Stimulated activated naive B cell treated with anti-CD40 and anti-IgM and Interleukin-4, amounts not matched to agents 10 μg/mL and 1 μg/mL and 100 μg/mL, for 72 hours (primary cell): ENCODE measurements around the gene SEL1L2.

ENCODE experiments used
- ATAC-seq, 2 donors: fragments of 150-1000 bp; cut with Tn5 transposase; replicated peaks; 2 replicates each; pipeline ENCODE4 v1.10.0; 2021; ENCODE audit warnings: moderate library complexity in 1 of 2
- DNase-seq: peaks from one replicate; pipeline ENCODE4 v3.0.0; 2021
- H3K27ac Mint-ChIP-seq: one replicate; pipeline ENCODE4 v1.8.0; 2022; ENCODE audit warnings: mild to moderate bottlenecking, mixed read lengths
- H3K27me3 Mint-ChIP-seq, 2 donors: one replicate each; pipeline ENCODE4 v1.8.0; 2022; ENCODE audit warnings: mixed read lengths in 2 of 2
- H3K36me3 Mint-ChIP-seq, 2 donors: one replicate each; pipeline ENCODE4 v1.8.0; 2022; ENCODE audit warnings: mixed read lengths in 2 of 2, mild to moderate bottlenecking in 1 of 2
- H3K4me1 Mint-ChIP-seq, 2 donors: one replicate each; pipeline ENCODE4 v1.8.0; 2022; ENCODE audit warnings: mixed read lengths in 2 of 2, mild to moderate bottlenecking in 1 of 2
- H3K4me3 Mint-ChIP-seq, 2 donors: one replicate each; pipeline ENCODE4 v1.8.0; 2022; ENCODE audit warnings: mild to moderate bottlenecking in 2 of 2, mixed read lengths in 2 of 2, moderate library complexity in 1 of 2
- H3K9me3 Mint-ChIP-seq, 2 donors: one replicate each; pipeline ENCODE4 v1.8.0; 2022; ENCODE audit warnings: mixed read lengths in 2 of 2, mild to moderate bottlenecking in 1 of 2

SEL1L2 gene

DNA sequence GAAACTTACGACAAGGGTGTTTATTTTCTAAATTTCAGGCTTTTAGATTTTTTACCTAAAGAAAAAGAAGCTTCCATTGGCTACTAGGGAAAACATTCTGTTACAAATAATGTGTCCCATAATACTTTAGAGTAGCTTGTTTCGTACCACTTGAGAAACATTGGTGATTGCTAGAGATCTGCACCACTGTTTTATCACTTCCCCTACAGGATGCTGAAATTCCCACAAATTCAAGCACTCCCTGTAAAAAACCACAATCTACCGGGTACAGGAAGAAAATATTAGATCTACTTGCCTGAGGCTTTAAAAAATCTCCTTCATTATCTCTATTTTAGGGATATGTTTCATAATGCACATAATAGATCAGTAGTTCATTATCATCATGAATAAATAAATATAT lies 29.9 kb downstream of the SEL1L2 start:
- peaks cover 0 to 6% of the 10 kb centered on the region in 2 donors for H3K9me3 Mint-ChIP-seq
- H3K27ac Mint-ChIP-seq: no peak overlapping the region
- no peaks in the 10 kb centered on the region for H3K4me1 Mint-ChIP-seq
- no peaks in the 10 kb centered on the region for H3K27me3 Mint-ChIP-seq
- ATAC-seq: no peak
- no peak for DNase-seq
- H3K4me3 Mint-ChIP-seq: no peak overlapping the region
- no peaks in the 10 kb centered on the region for H3K36me3 Mint-ChIP-seq

DNA sequence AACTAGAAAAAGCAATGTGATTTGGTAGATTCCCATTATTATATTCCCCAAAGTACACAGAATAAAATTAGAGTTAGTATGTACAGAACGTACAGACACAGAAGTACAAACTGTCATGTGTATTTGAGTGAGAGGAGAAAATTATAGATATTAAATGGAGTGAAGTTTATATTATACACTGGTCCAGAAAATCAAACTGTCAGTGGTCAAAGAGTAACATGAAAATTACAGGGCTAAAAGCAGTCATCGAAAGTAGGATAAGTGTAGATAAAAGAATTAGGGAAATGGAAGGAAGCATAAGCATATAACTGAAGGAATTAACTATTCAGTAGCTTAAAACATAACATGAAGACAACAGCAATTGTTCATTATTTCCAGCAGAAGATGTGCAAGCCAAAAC lies 30.3 kb downstream of the SEL1L2 start:
- no peaks in the 10 kb centered on the region for H3K4me1 Mint-ChIP-seq
- H3K27me3 Mint-ChIP-seq: no peaks in the 10 kb centered on the region
- no peak overlapping the region for H3K27ac Mint-ChIP-seq

GRCh38 chr20:13953227-13953626 lies 37.2 kb downstream of the SEL1L2 start:
- no peaks in the 10 kb centered on the region for H3K27me3 Mint-ChIP-seq
- no peak overlapping the region for H3K4me3 Mint-ChIP-seq
- H3K9me3 Mint-ChIP-seq: peaks cover 4 to 5% of the 10 kb centered on the region in 2 donors
- no peaks in the 10 kb centered on the region for H3K36me3 Mint-ChIP-seq
- ATAC-seq (no peak), DNase-seq (no peak)
- no peak overlapping the region for H3K27ac Mint-ChIP-seq
- H3K4me1 Mint-ChIP-seq: no peaks in the 10 kb centered on the region

More for the DNA sequence above, 30.3 kb downstream of the SEL1L2 start:
- no peak overlapping the region for H3K4me3 Mint-ChIP-seq
- no peak for DNase-seq
- H3K9me3 Mint-ChIP-seq: peaks cover 2 to 6% of the 10 kb centered on the region in 2 donors
- H3K36me3 Mint-ChIP-seq: no peaks in the 10 kb centered on the region
- ATAC-seq: no peak

- no peaks in the 10 kb centered on the region for H3K36me3 Mint-ChIP-seq
Observed at GRCh38 chr20:13947719-13948118, 42.7 kb downstream of the SEL1L2 start.

GRCh38 chr20:13941031-13941430 lies 49.4 kb downstream of the SEL1L2 start:
- ATAC-seq (no peak), DNase-seq (no peak)
- Mint-ChIP-seq H3K4me1 (no peaks in the 10 kb centered on the region), H3K4me3 (no peak overlapping the region), H3K27me3 (peaks cover 0 to 4% of the 10 kb centered on the region in 2 donors), H3K36me3 (no peaks in the 10 kb centered on the region), H3K9me3 (peaks cover 0 to 7% of the 10 kb centered on the region in 2 donors), H3K27ac (no peak overlapping the region)

More at GRCh38 chr20:13947719-13948118, 42.7 kb downstream of the SEL1L2 start:
- Mint-ChIP-seq H3K4me1 (no peaks in the 10 kb centered on the region), H3K27me3 (peaks cover 0 to 4% of the 10 kb centered on the region in 2 donors), H3K9me3 (peaks cover 4% of the 10 kb centered on the region in 2 donors), H3K4me3 (no peak overlapping the region), H3K27ac (no peak overlapping the region)
- no peak for ATAC-seq
- no peak for DNase-seq

GRCh38 chr20:13936781-13937576 lies 53.4 kb downstream of the SEL1L2 start:
- H3K4me3 Mint-ChIP-seq: no peak overlapping the region
- H3K4me1 Mint-ChIP-seq: no peaks in the 10 kb centered on the region
- DNase-seq (no peak), ATAC-seq (no peak)
- no peaks in the 10 kb centered on the region for H3K27me3 Mint-ChIP-seq
- no peak overlapping the region for H3K27ac Mint-ChIP-seq
- no peaks in the 10 kb centered on the region for H3K36me3 Mint-ChIP-seq
- H3K9me3 Mint-ChIP-seq: peaks cover 0 to 7% of the 10 kb centered on the region in 2 donors

GRCh38 chr20:13934992-13935894 lies 55.2 kb downstream of the SEL1L2 start:
- ATAC-seq (no peak), DNase-seq (no peak)
- no peak overlapping the region for H3K4me3 Mint-ChIP-seq
- no peak overlapping the region for H3K27ac Mint-ChIP-seq
- no peaks in the 10 kb centered on the region for H3K36me3 Mint-ChIP-seq
- peaks cover 0 to 7% of the 10 kb centered on the region in 2 donors for H3K9me3 Mint-ChIP-seq
- no peaks in the 10 kb centered on the region for H3K4me1 Mint-ChIP-seq
- H3K27me3 Mint-ChIP-seq: no peaks in the 10 kb centered on the region

- H3K27me3 Mint-ChIP-seq: no peaks in the 10 kb centered on the region
- H3K9me3 Mint-ChIP-seq: no peaks in the 10 kb centered on the region
- ATAC-seq: no peak
Observed at GRCh38 chr20:13930281-13930680, 60.1 kb downstream of the SEL1L2 start.

GRCh38 chr20:13929836-13930235 lies 60.6 kb downstream of the SEL1L2 start:
- no peaks in the 10 kb centered on the region for H3K27me3 Mint-ChIP-seq
- no peak overlapping the region for H3K4me3 Mint-ChIP-seq
- H3K4me1 Mint-ChIP-seq: no peaks in the 10 kb centered on the region
- ATAC-seq: no peak
- no peaks in the 10 kb centered on the region for H3K36me3 Mint-ChIP-seq
- no peak for DNase-seq
- H3K9me3 Mint-ChIP-seq: no peaks in the 10 kb centered on the region
- no peak overlapping the region for H3K27ac Mint-ChIP-seq

More at GRCh38 chr20:13930281-13930680, 60.1 kb downstream of the SEL1L2 start:
- Mint-ChIP-seq H3K4me3 (no peak overlapping the region), H3K27ac (no peak overlapping the region), H3K36me3 (no peaks in the 10 kb centered on the region), H3K4me1 (no peaks in the 10 kb centered on the region)
- DNase-seq: no peak

DNA sequence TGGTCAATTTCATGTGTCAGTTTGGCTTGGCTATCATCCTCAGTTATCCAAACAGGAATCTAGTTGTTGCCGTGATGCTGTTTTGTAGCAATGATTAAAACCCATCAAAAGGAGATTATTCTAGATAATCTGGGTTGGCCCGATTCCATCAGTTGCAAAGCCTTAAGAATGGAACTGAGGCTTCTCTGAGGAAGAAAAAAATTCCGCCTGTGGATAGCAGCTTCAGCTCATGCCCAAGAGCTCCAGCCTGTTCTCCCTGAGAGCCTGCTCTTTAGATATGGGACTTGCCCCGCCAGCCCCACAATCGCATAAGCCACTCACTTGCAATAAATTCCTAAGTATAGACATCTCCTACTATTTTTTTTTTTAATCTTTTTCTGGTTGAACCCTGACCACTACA lies 61.5 kb downstream of the SEL1L2 start:
- no peaks in the 10 kb centered on the region for H3K27me3 Mint-ChIP-seq
- H3K4me3 Mint-ChIP-seq: no peak overlapping the region
- ATAC-seq (no peak), DNase-seq (no peak)
- no peaks in the 10 kb centered on the region for H3K36me3 Mint-ChIP-seq
- no peaks in the 10 kb centered on the region for H3K9me3 Mint-ChIP-seq
- no peak overlapping the region for H3K27ac Mint-ChIP-seq
- H3K4me1 Mint-ChIP-seq: no peaks in the 10 kb centered on the region

DNA sequence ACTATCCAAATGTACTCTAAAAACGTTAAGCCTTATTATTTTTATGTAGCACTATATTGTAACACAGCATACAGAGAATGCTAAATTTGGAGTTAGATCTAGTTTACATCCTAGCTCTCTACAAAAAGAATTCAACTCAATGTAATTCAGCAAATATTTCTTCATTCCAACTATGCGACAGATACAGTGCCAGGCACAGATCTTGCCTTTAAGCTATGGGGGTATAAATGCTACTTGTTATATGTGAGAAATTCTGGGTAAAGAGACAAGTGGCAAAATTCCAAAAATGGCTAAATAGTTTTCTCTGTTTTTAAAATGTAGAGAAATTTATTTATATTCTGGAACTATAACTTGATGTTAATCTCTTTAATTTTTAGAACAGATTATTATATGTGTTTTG lies 63.2 kb downstream of the SEL1L2 start:
- no peak for DNase-seq
- H3K27ac Mint-ChIP-seq: no peak overlapping the region
- no peaks in the 10 kb centered on the region for H3K9me3 Mint-ChIP-seq
- no peak for ATAC-seq
- no peaks in the 10 kb centered on the region for H3K4me1 Mint-ChIP-seq
- no peak overlapping the region for H3K4me3 Mint-ChIP-seq
- H3K27me3 Mint-ChIP-seq: no peaks in the 10 kb centered on the region
- no peaks in the 10 kb centered on the region for H3K36me3 Mint-ChIP-seq

DNA sequence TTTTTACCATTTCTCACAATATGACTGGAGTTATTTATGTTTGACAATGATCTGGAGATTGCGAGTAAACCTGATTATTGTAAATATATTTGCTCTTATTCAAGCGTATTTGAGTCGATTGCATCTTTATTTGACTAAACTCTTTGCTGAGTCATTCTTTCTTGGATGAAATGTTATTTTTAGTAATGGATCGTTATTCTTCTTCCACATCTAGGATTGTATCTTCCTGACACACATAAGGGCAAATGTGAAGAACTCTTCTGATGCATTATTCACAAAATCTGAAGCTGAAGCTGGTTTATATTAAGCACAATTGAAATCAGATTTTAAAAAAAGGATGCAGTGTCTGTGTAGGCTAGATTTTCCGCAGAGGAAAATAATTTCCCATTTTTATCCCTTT lies 68.2 kb downstream of the SEL1L2 start:
- H3K36me3 Mint-ChIP-seq: no peaks in the 10 kb centered on the region
- H3K4me3 Mint-ChIP-seq: no peak overlapping the region
- H3K27ac Mint-ChIP-seq: no peak overlapping the region

DNA sequence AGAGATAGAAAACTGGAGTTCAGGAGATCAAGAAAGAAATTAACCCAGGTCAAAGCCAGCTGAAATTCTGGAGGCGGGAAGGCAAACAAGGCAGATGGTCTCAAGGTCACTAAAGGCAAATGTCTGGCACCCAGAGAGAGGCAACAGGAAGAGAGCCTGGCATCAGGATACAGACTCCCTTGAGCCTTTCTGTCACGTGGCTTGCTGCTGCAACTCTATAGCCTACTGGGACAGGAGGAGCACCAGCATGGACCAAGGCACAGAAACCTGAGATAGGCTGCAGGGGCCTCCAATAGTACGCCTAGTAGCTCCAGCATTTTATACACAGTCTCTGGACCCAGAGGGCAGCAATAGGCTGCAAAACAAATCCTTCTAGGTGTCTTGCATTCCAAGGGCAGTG lies 75.1 kb downstream of the SEL1L2 start:
- Mint-ChIP-seq H3K27me3 (no peaks in the 10 kb centered on the region), H3K9me3 (no peaks in the 10 kb centered on the region), H3K4me1 (no peaks in the 10 kb centered on the region), H3K27ac (no peak overlapping the region), H3K36me3 (no peaks in the 10 kb centered on the region), H3K4me3 (no peak overlapping the region)
- DNase-seq: no peak
- ATAC-seq: no peak

More for the DNA sequence above, 68.2 kb downstream of the SEL1L2 start:
- H3K27me3 Mint-ChIP-seq: no peaks in the 10 kb centered on the region
- no peaks in the 10 kb centered on the region for H3K9me3 Mint-ChIP-seq
- DNase-seq (no peak), ATAC-seq (no peak)
- no peaks in the 10 kb centered on the region for H3K4me1 Mint-ChIP-seq

GRCh38 chr20:13913572-13913971 lies 76.8 kb downstream of the SEL1L2 start:
- no peak for DNase-seq
- Mint-ChIP-seq H3K36me3 (no peaks in the 10 kb centered on the region), H3K9me3 (no peaks in the 10 kb centered on the region), H3K4me3 (no peak overlapping the region), H3K27ac (no peak overlapping the region), H3K27me3 (no peaks in the 10 kb centered on the region), H3K4me1 (no peaks in the 10 kb centered on the region)
- no peak for ATAC-seq

- Mint-ChIP-seq H3K4me3 (no peak overlapping the region), H3K27ac (no peak overlapping the region), H3K9me3 (no peaks in the 10 kb centered on the region), H3K36me3 (no peaks in the 10 kb centered on the region), H3K4me1 (no peaks in the 10 kb centered on the region), H3K27me3 (no peaks in the 10 kb centered on the region)
- no peak for DNase-seq
- ATAC-seq: no peak
Observed at GRCh38 chr20:13913131-13913530, 77.3 kb downstream of the SEL1L2 start.
